ENCODE results near the gene PYGM. TPM values are rescaled to one million over a fixed set of nuclear protein-coding genes. Genes with fewer than 3 reads are reported as not detected.

Gene PYGM
- total RNA-seq, 1 experiment from 2014 or later, result 1.7 TPM

DNA sequence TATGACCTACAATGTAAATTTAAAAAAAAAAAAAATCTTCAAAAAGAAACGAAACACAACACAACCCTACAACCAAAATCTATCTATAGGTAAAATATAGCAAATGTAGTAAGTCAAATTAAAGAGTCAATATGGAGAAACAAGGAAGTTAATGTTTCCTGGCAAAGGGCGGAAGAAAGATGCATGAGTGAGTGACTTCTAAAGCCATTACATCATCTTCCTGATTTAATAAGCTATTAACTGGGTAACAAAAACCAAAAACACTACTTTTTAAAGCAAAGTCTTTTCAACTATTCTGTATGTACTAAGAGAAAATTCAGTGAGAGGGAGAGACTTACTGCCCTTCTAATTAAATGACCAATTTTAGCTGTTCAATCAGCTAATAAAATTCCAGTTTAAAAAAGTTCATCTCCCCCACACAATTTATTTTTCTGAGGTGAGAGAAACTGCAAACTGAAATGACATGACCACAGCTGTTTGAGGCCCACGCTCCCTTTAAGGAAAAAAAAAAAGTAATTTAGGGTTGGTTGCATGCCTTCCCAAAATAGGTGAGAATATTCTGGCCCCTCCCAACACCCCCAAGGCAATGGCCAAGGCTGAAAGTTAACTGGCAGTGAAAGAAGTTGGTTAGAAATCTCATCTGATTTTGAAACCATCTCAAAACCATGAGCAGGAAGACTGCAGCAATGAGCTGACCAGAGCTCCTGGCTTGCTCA, 12.7 kb upstream of the PYGM start:
- CTCF ChIA-PET, result interaction anchor here (0.8 kb wide), 1 partner anchor 10 kb away, joined by 3 read pairs; no protein-coding TSS in a partner anchor

More for the DNA sequence above, 12.7 kb upstream of the PYGM start:
- BruUV-seq (replicated peaks), result no TSS peak
- ATAC-seq (no peak), DNase-seq (ENCODE audit: low read depth, low spot score) (no peak)
- RAD21 ChIA-PET (ENCODE audit: low non-redundant PET in 1 of 2, low total read pairs in 2 of 2, uncharacterized antibody in 2 of 2, unreplicated experiment in 2 of 2), result no interaction called here
- Histone ChIP-seq H2AFZ (ENCODE audit: low read depth, low read length, poor library complexity, severe bottlenecking) (no peak overlapping the region), H3K27ac (ENCODE audit: low read depth, low read length) (no peak overlapping the region), H3K27me3 (ENCODE audit: insufficient read depth, low read length) (no peaks in the 10 kb centered on the region), H3K79me2 (ENCODE audit: insufficient read depth, low read length) (peaks cover 100% of the 10 kb centered on the region), H3K36me3 (ENCODE audit: control insufficient read depth in 1 of 2, insufficient read depth in 2 of 2, low read length in 2 of 2) (peaks cover 95 to 98% of the 10 kb centered on the region in 2 experiments), H3K4me1 (ENCODE audit: control insufficient read depth in 1 of 2, insufficient read depth in 2 of 2, low read length in 2 of 2) (peaks cover 6 to 13% of the 10 kb centered on the region in 2 experiments; a peak in 3 of 4 replicates), H4K20me1 (ENCODE audit: insufficient read depth) (peaks cover 73% of the 10 kb centered on the region), H3K4me2 (ENCODE audit: low read length) (no peak overlapping the region), H3K9ac (ENCODE audit: low read length) (no peak overlapping the region), H3K9me3 (ENCODE audit: control insufficient read depth in 1 of 2, insufficient read depth in 1 of 2, low read depth in 1 of 2, low read length in 2 of 2) (no peaks in the 10 kb centered on the region), H3K4me3 (replicated peaks in 1 of 2; ENCODE audit: low read depth in 1 of 2, low read length in 2 of 2) (no peak overlapping the region), H3K9me2 (ENCODE audit: insufficient read depth) (no peaks in the 10 kb centered on the region)
- TF ChIP-seq, protein P1, sequence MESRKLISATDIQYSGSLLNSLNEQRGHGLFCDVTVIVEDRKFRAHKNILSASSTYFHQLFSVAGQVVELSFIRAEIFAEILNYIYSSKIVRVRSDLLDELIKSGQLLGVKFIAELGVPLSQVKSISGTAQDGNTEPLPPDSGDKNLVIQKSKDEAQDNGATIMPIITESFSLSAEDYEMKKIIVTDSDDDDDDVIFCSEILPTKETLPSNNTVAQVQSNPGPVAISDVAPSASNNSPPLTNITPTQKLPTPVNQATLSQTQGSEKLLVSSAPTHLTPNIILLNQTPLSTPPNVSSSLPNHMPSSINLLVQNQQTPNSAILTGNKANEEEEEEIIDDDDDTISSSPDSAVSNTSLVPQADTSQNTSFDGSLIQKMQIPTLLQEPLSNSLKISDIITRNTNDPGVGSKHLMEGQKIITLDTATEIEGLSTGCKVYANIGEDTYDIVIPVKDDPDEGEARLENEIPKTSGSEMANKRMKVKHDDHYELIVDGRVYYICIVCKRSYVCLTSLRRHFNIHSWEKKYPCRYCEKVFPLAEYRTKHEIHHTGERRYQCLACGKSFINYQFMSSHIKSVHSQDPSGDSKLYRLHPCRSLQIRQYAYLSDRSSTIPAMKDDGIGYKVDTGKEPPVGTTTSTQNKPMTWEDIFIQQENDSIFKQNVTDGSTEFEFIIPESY (IDR thresholded peaks at IDR 0.05; ENCODE audit: extremely low read depth, insufficient replicate concordance, low read length), result no peak
- TF ChIP-seq, protein P2, sequence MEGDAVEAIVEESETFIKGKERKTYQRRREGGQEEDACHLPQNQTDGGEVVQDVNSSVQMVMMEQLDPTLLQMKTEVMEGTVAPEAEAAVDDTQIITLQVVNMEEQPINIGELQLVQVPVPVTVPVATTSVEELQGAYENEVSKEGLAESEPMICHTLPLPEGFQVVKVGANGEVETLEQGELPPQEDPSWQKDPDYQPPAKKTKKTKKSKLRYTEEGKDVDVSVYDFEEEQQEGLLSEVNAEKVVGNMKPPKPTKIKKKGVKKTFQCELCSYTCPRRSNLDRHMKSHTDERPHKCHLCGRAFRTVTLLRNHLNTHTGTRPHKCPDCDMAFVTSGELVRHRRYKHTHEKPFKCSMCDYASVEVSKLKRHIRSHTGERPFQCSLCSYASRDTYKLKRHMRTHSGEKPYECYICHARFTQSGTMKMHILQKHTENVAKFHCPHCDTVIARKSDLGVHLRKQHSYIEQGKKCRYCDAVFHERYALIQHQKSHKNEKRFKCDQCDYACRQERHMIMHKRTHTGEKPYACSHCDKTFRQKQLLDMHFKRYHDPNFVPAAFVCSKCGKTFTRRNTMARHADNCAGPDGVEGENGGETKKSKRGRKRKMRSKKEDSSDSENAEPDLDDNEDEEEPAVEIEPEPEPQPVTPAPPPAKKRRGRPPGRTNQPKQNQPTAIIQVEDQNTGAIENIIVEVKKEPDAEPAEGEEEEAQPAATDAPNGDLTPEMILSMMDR (IDR thresholded peaks at IDR 0.05 in 2 of 3, conservative IDR thresholded peaks at IDR 0.05 in 1 of 3; ENCODE audit: borderline replicate concordance in 1 of 3, insufficient read depth in 1 of 3, low read depth in 2 of 3, low read length in 2 of 3), result no peak
- TF ChIP-seq SP1 (IDR thresholded peaks at IDR 0.05; ENCODE audit: low read depth) (no peak), EGR1 (IDR thresholded peaks at IDR 0.05; ENCODE audit: low read depth) (no peak), TCF7L2 (IDR thresholded peaks at IDR 0.05; ENCODE audit: borderline replicate concordance, extremely low read depth, insufficient read depth, insufficient read length) (no peak), SIN3A (IDR thresholded peaks at IDR 0.05; ENCODE audit: low read depth) (no peak), JUND (IDR thresholded peaks at IDR 0.05) (no peak), CBX3 (IDR thresholded peaks at IDR 0.05; ENCODE audit: low read depth) (no peak), POLR2A (IDR thresholded peaks at IDR 0.05; ENCODE audit: borderline replicate concordance, extremely low read depth, insufficient read depth, insufficient read length) (no peak), RAD21 (IDR thresholded peaks at IDR 0.05; ENCODE audit: low read depth) (no peak)
- TF ChIP-seq, protein P3, sequence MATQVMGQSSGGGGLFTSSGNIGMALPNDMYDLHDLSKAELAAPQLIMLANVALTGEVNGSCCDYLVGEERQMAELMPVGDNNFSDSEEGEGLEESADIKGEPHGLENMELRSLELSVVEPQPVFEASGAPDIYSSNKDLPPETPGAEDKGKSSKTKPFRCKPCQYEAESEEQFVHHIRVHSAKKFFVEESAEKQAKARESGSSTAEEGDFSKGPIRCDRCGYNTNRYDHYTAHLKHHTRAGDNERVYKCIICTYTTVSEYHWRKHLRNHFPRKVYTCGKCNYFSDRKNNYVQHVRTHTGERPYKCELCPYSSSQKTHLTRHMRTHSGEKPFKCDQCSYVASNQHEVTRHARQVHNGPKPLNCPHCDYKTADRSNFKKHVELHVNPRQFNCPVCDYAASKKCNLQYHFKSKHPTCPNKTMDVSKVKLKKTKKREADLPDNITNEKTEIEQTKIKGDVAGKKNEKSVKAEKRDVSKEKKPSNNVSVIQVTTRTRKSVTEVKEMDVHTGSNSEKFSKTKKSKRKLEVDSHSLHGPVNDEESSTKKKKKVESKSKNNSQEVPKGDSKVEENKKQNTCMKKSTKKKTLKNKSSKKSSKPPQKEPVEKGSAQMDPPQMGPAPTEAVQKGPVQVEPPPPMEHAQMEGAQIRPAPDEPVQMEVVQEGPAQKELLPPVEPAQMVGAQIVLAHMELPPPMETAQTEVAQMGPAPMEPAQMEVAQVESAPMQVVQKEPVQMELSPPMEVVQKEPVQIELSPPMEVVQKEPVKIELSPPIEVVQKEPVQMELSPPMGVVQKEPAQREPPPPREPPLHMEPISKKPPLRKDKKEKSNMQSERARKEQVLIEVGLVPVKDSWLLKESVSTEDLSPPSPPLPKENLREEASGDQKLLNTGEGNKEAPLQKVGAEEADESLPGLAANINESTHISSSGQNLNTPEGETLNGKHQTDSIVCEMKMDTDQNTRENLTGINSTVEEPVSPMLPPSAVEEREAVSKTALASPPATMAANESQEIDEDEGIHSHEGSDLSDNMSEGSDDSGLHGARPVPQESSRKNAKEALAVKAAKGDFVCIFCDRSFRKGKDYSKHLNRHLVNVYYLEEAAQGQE (IDR thresholded peaks at IDR 0.05; ENCODE audit: low read depth), result no peak
- POLR2A ChIA-PET, result no interaction called here
- intact Hi-C loops (cut with micrococcal nuclease), result no loop called here

Measured in HCT116 (cell line).